PC-3 (cell line): ENCODE data around the gene TIMP3.

Experiments
- EZH2 ChIP-seq: fragments of 300-600 bp; sonication (generic); IDR thresholded peaks from one replicate; pipeline ENCODE4 v1.6.1; 2017; ENCODE audit warnings: antibody characterized with exemption, mild to moderate bottlenecking, low read length; ENCODE audit not compliant: unreplicated experiment
- EZH2phosphoT487 ChIP-seq: fragments of 300-600 bp; sonication (generic); IDR thresholded peaks from 2 replicates; pipeline ENCODE4 v1.6.1; 2018; ENCODE audit warnings: mild to moderate bottlenecking, antibody characterized with exemption, low read length, borderline replicate concordance
- TF ChIP-seq, protein P1 (sequence below): fragments of 300-600 bp; sonication (generic); conservative IDR thresholded peaks from 2 replicates; pipeline ENCODE4 v1.5.1; 2017; ENCODE audit warnings: antibody characterized with exemption, low read depth, mild to moderate bottlenecking, low read length

DNA sequence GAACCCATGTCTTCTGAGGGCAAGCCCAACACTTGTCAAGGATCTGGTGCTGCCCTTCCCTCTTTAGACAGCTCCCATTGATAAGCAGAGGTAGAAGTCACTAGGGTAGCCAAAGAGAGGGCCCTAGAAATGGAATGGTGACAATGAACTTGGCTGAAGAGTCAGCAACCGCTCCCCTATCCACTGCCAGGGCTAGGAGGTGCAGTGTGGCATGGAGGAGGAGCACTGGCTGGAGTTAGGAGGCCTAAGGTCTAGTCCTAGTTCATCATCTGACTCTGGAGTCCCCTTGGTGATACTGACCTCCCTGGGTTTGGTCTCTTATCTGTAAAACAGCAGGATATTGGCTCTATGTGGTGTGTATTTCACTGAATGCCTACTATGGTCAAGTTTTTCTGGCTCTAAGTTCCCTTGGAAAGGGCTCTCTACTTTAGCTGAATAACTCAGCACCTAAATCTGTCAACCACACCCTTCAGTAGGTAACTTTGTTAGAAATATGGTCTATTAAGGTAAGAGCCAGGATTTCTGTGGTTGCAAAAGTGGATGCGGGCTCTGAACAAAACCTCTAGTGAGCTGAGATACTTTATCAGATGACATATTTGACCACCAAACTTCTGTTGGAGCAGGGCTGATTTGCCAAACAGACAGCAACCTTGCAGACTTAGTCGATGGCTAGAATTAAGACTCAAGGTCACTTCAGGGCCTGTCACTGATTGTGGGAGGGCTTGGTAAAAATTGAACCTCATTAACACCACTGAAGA is 10.5 kb downstream of the TIMP3 start:
- TF ChIP-seq, protein P1, sequence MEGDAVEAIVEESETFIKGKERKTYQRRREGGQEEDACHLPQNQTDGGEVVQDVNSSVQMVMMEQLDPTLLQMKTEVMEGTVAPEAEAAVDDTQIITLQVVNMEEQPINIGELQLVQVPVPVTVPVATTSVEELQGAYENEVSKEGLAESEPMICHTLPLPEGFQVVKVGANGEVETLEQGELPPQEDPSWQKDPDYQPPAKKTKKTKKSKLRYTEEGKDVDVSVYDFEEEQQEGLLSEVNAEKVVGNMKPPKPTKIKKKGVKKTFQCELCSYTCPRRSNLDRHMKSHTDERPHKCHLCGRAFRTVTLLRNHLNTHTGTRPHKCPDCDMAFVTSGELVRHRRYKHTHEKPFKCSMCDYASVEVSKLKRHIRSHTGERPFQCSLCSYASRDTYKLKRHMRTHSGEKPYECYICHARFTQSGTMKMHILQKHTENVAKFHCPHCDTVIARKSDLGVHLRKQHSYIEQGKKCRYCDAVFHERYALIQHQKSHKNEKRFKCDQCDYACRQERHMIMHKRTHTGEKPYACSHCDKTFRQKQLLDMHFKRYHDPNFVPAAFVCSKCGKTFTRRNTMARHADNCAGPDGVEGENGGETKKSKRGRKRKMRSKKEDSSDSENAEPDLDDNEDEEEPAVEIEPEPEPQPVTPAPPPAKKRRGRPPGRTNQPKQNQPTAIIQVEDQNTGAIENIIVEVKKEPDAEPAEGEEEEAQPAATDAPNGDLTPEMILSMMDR, result no peak
- no peak for TF ChIP-seq EZH2
- no peak for TF ChIP-seq EZH2phosphoT487
